ENCODE data around the gene TOP2A.

GRCh38 chr17:40371261-40371929 lies 46.3 kb downstream of the TOP2A start:
- TF ChIP-seq CTCF (IDR thresholded peaks at IDR 0.05), result no peak
- TF ChIP-seq ZFX (IDR thresholded peaks at IDR 0.05; ENCODE audit: borderline replicate concordance), result no peak

All from 22Rv1 (cell line).